Endothelial cell of umbilical vein (primary cell): ENCODE results near the gene GPAT2.

Experiments used
- GATA2 ChIP-seq: IDR thresholded peaks from 2 replicates; pipeline ENCODE4 v1.7.0; 2011; ENCODE audit warnings: low read depth, mild to moderate bottlenecking, moderate library complexity, mixed read lengths, low read length; ENCODE audit not compliant: insufficient read length, insufficient read depth
- JUN ChIP-seq: IDR thresholded peaks from 2 replicates; pipeline ENCODE4 v1.6.1; 2011; ENCODE audit warnings: borderline replicate concordance, low read depth; ENCODE audit not compliant: insufficient read length, insufficient read depth
- MYC ChIP-seq: IDR thresholded peaks from one replicate; pipeline ENCODE4 v1.6.1; 2011; ENCODE audit warnings: mild to moderate bottlenecking, low read depth, low read length
- POLR2A ChIP-seq: IDR thresholded peaks from 2 replicates; pipeline ENCODE4 v1.6.1; 2012; ENCODE audit warnings: low read depth, mild to moderate bottlenecking, control low read depth, low read length
- POLR2AphosphoS5 ChIP-seq: IDR thresholded peaks from 2 replicates; pipeline ENCODE4 v1.6.1; 2012; ENCODE audit warnings: low read depth, mild to moderate bottlenecking, control low read depth, low read length, moderate library complexity; ENCODE audit not compliant: insufficient read depth
- TF ChIP-seq, protein P1 (sequence below), 2 donors: IDR thresholded peaks; 1 replicate in 1 of 2; 2 replicates in 1 of 2; pipeline ENCODE4 v1.5.1; 2011; ENCODE audit warnings: low read length in 2 of 2, mild to moderate bottlenecking in 2 of 2, moderate library complexity in 2 of 2, control low read depth in 1 of 2, inconsistent platforms in 1 of 2, low read depth in 1 of 2; ENCODE audit not compliant: insufficient read depth in 1 of 2; ENCODE audit errors: extremely low read depth in 1 of 2
- TF ChIP-seq, protein P2 (sequence below): IDR thresholded peaks from 2 replicates; pipeline ENCODE4 v1.6.1; 2011; ENCODE audit not compliant: insufficient read depth, insufficient read length

DNA sequence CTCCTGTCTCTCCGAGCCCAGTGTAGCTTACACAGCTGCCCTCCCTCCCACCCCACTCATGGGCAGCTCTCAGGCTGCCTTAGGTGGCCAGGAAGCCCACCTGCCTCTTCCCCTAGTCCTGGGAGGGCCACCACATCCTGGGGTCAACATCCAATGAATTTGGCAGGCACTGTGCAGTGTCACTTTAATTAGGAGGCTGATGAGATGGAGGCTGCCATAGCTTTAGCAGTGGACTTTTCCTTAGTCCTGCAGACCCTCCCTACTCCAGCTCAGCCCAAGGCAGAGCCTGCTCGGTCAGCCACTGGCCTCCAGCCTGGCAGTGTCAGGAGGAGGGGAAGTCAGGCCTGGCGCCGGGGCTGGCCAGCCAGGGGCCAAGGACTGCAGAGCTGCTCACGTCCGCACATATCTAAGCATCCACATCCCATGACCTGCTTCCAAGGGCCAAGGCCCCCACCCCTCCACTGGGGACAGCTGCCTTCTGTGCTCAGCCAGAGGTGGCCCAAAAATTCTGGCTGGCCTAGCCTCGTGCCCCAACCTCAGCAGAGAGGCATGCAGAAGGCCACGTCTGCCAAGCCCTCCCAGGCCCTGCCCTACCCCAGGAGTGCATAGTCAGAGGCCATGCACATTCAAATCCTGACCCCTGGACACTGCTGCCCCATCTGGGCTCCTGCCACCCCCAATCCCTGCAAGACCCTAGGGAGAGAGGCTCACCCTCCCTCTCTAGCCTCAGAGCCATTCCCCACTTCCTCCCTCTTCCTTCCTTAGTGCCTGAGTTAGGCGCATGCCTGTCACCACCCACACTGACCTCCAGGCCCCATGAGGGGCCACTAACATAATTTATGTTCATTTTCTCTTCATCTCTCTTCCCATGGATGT lies 48.6 kb upstream of the GPAT2 start:
- TF ChIP-seq JUN = no peak
- TF ChIP-seq, protein P1, sequence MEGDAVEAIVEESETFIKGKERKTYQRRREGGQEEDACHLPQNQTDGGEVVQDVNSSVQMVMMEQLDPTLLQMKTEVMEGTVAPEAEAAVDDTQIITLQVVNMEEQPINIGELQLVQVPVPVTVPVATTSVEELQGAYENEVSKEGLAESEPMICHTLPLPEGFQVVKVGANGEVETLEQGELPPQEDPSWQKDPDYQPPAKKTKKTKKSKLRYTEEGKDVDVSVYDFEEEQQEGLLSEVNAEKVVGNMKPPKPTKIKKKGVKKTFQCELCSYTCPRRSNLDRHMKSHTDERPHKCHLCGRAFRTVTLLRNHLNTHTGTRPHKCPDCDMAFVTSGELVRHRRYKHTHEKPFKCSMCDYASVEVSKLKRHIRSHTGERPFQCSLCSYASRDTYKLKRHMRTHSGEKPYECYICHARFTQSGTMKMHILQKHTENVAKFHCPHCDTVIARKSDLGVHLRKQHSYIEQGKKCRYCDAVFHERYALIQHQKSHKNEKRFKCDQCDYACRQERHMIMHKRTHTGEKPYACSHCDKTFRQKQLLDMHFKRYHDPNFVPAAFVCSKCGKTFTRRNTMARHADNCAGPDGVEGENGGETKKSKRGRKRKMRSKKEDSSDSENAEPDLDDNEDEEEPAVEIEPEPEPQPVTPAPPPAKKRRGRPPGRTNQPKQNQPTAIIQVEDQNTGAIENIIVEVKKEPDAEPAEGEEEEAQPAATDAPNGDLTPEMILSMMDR (IDR thresholded peaks at IDR 0.05; ENCODE audit: extremely low read depth in 1 of 2, insufficient read depth in 1 of 2, low read depth in 1 of 2, low read length in 2 of 2) = no peak
- TF ChIP-seq, protein P2, sequence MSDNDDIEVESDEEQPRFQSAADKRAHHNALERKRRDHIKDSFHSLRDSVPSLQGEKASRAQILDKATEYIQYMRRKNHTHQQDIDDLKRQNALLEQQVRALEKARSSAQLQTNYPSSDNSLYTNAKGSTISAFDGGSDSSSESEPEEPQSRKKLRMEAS = no peak
- TF ChIP-seq POLR2A = no peak
- no peak for TF ChIP-seq POLR2AphosphoS5
- TF ChIP-seq MYC = no peak
- no peak for TF ChIP-seq GATA2
